T-helper 17 cell (primary cell): ENCODE measurements around the gene TSPAN18. TPM values are rescaled to one million over a fixed set of nuclear protein-coding genes. Genes with fewer than 3 reads are reported as not detected.

Experiments
- ATAC-seq: fragments of 150-1000 bp; cut with Tn5 transposase; 2 replicates; pipeline ENCODE4 v1.10.0; 2021; ENCODE audit warnings: mild to moderate bottlenecking, moderate library complexity
- DNase-seq, 3 donors: peaks; one replicate each; pipeline versions ENCODE4 v3.0.0 to v3.0.0-alpha.2; 2020 to 2021
- H3K9me3 ChIP-seq: one replicate; pipeline ENCODE4 v1.7.0; 2013; ENCODE audit warnings: low read length, mild to moderate bottlenecking; ENCODE audit not compliant: control insufficient read depth, poor library complexity, severe bottlenecking
- H3K27ac Mint-ChIP-seq: one replicate; pipeline ENCODE4 v1.8.0; 2022; ENCODE audit warnings: mild to moderate bottlenecking, moderate library complexity, mixed read lengths
- H3K27me3 Mint-ChIP-seq: one replicate; pipeline ENCODE4 v1.8.0; 2022; ENCODE audit warnings: mixed read lengths
- H3K36me3 Mint-ChIP-seq: one replicate; pipeline ENCODE4 v1.8.0; 2022; ENCODE audit warnings: low read depth, mixed read lengths
- H3K4me1 Mint-ChIP-seq: one replicate; pipeline ENCODE4 v1.8.0; 2022; ENCODE audit warnings: mild to moderate bottlenecking, mixed read lengths
- H3K4me3 Mint-ChIP-seq: one replicate; pipeline ENCODE4 v1.8.0; 2022; ENCODE audit warnings: mild to moderate bottlenecking, moderate library complexity, mixed read lengths
- total RNA-seq, 4 donors: library from RNA in 2 of 4; stranded (reverse) in 2 of 4; gene quantifications; one replicate each; pipeline ENCODE4 v1.2.3 and lab custom pipeline; 2022 to 2026

Gene TSPAN18
- total RNA-seq, 2 donors from 2014 or later, result 79.8 to 93.2 TPM

GRCh38 chr11:44944181-44944852 is 217.6 kb downstream of the TSPAN18 start:
- ATAC-seq (no peak), DNase-seq (no peak)
- Mint-ChIP-seq H3K4me3 (no peak overlapping the region), H3K27ac (no peak overlapping the region), H3K36me3 (no peaks in the 10 kb centered on the region), H3K27me3 (no peaks in the 10 kb centered on the region), H3K4me1 (peaks cover 18% of the 10 kb centered on the region)
- no peaks in the 10 kb centered on the region for H3K9me3 ChIP-seq

DNA sequence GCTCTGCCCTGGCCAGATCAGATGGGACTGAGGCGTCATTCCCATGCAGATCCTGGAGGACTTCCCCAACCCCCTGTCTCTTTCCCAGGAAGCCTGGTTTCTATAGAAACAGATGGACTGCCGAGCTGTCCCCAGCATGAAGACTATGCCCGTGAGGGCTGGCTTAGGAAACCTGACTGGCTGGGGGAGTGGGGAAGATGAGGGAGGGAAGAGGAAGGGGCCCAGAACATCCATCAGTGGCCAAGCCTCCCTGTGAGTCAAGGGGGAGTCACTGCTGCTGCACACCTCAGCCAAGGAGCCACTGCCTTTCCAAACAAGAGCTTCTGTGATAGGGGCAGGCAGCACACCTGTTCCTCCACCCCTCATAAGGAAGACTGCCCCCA is 218.1 kb downstream of the TSPAN18 start:
- H3K36me3 Mint-ChIP-seq, result no peaks in the 10 kb centered on the region
- H3K27me3 Mint-ChIP-seq, result no peaks in the 10 kb centered on the region
- no peak overlapping the region for H3K27ac Mint-ChIP-seq
- peaks cover 18% of the 10 kb centered on the region for H3K4me1 Mint-ChIP-seq
- DNase-seq (no peak), ATAC-seq (no peak)
- no peaks in the 10 kb centered on the region for H3K9me3 ChIP-seq
- H3K4me3 Mint-ChIP-seq, result no peak overlapping the region

DNA sequence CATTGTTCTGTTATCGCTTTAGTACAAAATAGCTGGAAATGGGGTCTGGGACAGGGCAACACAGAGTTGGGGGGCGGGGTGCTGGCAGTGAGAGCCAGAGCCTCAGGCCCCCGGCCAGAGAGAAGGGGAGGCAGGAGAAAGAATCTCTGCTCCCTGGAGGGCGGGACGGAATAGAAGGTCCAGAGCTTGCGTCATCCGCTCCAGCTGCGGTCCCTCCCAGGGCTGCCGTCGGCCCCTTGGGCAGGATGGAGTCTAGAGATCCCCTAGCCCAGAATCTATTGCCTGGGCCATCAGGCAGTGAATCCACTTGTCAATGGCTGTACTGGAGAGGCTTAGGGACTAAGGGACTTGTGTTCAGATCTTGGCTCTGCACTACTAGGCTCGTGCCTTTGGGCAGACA is 218.9 kb downstream of the TSPAN18 start:
- no peaks in the 10 kb centered on the region for H3K36me3 Mint-ChIP-seq
- DNase-seq (no peak), ATAC-seq (no peak)
- peaks cover 15% of the 10 kb centered on the region for H3K4me1 Mint-ChIP-seq
- no peak overlapping the region for H3K4me3 Mint-ChIP-seq
- no peaks in the 10 kb centered on the region for H3K27me3 Mint-ChIP-seq
- no peaks in the 10 kb centered on the region for H3K9me3 ChIP-seq
- no peak overlapping the region for H3K27ac Mint-ChIP-seq

DNA sequence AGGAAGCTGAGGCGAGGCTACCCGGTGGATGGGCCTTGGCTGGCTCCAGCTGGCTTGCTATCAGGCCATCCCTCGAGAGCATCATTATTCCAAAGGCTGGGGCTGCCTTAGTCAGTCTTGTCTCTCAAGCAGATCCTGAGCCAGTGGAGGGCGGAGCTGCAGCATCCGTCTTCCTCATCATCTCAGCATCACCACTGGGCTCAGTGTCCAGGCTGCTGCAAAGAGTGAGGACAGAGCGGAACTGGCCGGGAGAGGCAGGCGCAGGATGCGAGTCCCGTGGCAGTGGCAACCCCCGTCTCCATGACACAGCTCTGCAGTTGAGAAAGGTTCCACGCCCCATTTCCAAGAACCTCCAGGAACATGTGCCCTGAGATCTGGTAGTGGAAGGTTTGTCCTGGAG is 219.5 kb downstream of the TSPAN18 start:
- ATAC-seq (no peak), DNase-seq (no peak)
- Mint-ChIP-seq H3K27me3 (no peaks in the 10 kb centered on the region), H3K4me3 (no peak overlapping the region), H3K36me3 (no peaks in the 10 kb centered on the region), H3K4me1 (peaks cover 15% of the 10 kb centered on the region), H3K27ac (no peak overlapping the region)
- H3K9me3 ChIP-seq, result no peaks in the 10 kb centered on the region

- H3K4me3 Mint-ChIP-seq, result peak overlapping the region; percentile 52
These were observed 220.4 kb downstream of the TSPAN18 start for GRCh38 chr11:44947114-44947513.

GRCh38 chr11:44948155-44948554 is 221.4 kb downstream of the TSPAN18 start:
- no peaks in the 10 kb centered on the region for H3K9me3 ChIP-seq
- H3K4me1 Mint-ChIP-seq, result peaks cover 8% of the 10 kb centered on the region
- no peaks in the 10 kb centered on the region for H3K36me3 Mint-ChIP-seq
- H3K4me3 Mint-ChIP-seq, result no peak overlapping the region
- H3K27me3 Mint-ChIP-seq, result no peaks in the 10 kb centered on the region
- H3K27ac Mint-ChIP-seq, result peak overlapping the region; percentile 67
- no peak for DNase-seq
- ATAC-seq, result no peak

More at GRCh38 chr11:44947114-44947513, 220.4 kb downstream of the TSPAN18 start:
- Mint-ChIP-seq H3K4me1 (peaks cover 15% of the 10 kb centered on the region), H3K27me3 (no peaks in the 10 kb centered on the region), H3K27ac (no peak overlapping the region), H3K36me3 (no peaks in the 10 kb centered on the region)
- DNase-seq, result no peak
- no peak for ATAC-seq
- H3K9me3 ChIP-seq, result no peaks in the 10 kb centered on the region

DNA sequence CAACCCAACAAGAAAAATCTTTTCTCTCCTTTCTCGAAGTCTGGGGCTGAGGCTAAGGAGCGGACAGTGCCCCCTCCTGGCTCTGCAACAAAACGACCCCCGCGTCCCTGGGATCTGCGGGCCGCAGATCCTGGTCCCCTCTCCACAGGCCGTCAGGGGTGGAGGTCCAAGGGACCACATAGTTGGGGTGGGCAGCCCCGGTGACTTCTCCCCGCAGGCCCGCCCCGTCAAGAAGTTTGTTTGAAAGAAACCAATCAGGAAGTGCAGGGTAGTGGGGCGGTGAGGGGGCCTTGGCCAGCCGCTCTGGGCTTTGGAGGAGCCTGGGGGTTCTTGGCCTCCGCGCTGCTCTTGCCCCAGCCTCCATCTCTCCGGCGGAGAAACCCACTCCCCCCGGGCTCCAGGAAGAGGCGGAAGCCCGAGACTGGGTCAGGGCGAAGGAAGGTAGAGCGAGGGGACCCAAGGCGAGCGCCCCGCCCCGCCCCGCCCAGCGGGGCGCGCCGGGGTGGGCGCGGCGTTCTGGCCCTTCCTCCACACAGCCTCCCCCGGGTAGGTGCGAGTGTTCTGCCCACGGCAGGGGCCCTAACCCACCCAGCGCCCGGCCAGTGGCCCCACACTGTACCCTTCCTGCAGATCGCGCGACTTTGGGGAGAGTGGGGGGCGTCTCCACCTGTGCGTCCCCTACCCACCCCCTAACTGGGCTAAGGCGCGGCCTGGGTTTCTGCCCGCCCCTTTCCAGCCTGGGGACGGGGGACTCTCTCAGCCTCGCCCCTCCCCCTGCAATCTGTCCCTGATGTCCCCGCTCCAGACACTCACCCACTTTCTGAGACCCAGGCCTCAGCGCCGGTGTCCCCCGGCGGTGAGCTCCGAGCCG is 222.6 kb downstream of the TSPAN18 start:
- DNase-seq (peak in 1 of 3 donors; percentile 13), ATAC-seq (peak; percentile 15)
- Mint-ChIP-seq H3K36me3 (peaks cover 2% of the 10 kb centered on the region), H3K4me1 (peaks cover 4% of the 10 kb centered on the region), H3K4me3 (peak overlapping the region; percentile 86), H3K27ac (peak overlapping the region; percentile 67), H3K27me3 (peaks cover 5% of the 10 kb centered on the region)
- H3K9me3 ChIP-seq, result no peaks in the 10 kb centered on the region

DNA sequence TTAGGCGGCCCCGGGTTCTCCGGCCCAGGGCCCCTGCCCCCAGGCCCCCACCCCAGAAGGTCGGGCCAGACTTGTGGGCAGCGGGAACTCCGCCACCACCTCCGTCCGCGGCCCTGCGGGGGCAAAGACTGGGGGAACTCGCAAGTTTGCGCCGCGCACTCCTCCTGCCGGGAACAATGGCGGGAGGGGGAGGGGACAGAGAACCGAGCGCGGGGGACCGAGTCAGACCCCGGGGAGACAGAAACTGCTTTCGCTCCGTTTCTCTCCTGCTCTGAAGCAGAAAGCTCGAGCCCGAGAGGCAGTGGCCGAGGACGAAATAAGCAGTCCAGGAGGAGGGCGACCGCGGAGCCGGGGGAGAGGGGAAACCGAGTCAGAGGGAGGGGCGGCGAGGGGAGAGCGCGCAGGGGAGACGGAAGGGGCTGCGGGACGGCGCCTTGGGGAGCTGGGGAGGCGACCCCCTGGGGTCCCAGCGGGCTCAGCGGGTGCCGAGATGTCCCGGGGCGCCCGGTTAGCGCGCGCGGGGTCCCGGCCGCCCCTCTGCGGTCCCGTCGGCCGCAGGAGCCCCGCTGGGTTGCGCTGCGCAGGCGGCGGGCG is 223.4 kb downstream of the TSPAN18 start:
- H3K4me1 Mint-ChIP-seq, result peaks cover 4% of the 10 kb centered on the region
- H3K9me3 ChIP-seq, result no peaks in the 10 kb centered on the region
- no peak overlapping the region for H3K27ac Mint-ChIP-seq
- H3K27me3 Mint-ChIP-seq, result peaks cover 9% of the 10 kb centered on the region
- H3K36me3 Mint-ChIP-seq, result peaks cover 2% of the 10 kb centered on the region
- peak; percentile 15 for ATAC-seq
- peak overlapping the region; percentile 86 for H3K4me3 Mint-ChIP-seq
- DNase-seq, result no peak

DNA sequence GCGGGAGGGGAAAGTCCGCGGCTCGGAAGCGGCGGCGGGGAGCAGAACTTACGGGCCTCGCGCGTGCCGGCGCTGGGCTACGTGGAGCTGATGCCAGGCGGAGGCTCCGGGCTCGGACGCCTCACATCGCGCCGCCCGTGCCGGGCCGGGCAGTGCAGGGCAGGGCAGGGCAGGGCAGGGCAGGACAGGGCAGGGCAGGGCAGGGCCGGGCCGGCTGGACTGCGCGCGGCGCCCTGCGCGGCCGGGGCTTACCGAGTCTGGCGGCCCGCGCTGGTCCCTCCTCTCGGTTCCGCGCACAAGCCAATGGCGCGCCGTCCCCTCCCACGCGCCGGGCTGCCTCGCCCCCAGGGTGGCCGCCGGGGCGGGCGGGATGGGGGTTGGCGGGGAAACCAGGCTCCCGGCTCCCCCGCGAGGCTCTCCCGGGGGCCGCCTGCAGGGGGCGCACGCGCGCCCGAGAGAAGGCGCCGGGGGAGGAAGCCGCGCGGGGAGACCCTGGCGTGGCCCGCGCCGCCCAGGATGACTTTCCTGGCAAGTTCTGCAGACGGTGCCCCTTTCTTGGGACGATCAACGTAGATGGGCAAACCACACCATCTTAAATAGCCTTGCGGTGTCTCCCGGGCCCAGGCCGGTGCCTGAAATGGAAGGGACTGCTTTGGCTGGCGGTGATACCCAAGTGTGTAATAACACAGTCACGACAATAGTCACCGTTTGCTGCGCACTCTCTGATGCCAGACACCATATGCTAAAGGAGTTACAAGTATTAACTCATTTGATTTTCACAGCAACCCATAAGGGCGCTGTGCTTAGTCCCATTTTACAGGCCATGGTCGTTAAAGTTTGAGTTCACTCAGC is 224.1 kb downstream of the TSPAN18 start, which contains the start of gene TP53I11:
Gene TP53I11, minus strand, starts transcription at position 259 of the 852 bp plus-strand sequence. CDS start 12,548 bp downstream, outside the sequence.
- Mint-ChIP-seq H3K36me3 (peaks cover 2% of the 10 kb centered on the region), H3K4me1 (peaks cover 4% of the 10 kb centered on the region), H3K27me3 (peaks cover 17% of the 10 kb centered on the region), H3K4me3 (peak within 1 kb of the TSS; percentile 86), H3K27ac (peak within 1 kb of the TSS; percentile 60)
- DNase-seq (peak; percentile 40 to 43 (median 42)), ATAC-seq (peak; percentile 80)
- H3K9me3 ChIP-seq, result no peaks in the 10 kb centered on the region

GRCh38 chr11:44952082-44952481 is 225.3 kb downstream of the TSPAN18 start:
- peaks cover 28% of the 10 kb centered on the region for H3K27me3 Mint-ChIP-seq
- DNase-seq (no peak), ATAC-seq (no peak)
- peaks cover 4% of the 10 kb centered on the region for H3K4me1 Mint-ChIP-seq
- peak overlapping the region; percentile 71 for H3K4me3 Mint-ChIP-seq
- peaks cover 2% of the 10 kb centered on the region for H3K36me3 Mint-ChIP-seq
- no peaks in the 10 kb centered on the region for H3K9me3 ChIP-seq
- H3K27ac Mint-ChIP-seq, result no peak overlapping the region

DNA sequence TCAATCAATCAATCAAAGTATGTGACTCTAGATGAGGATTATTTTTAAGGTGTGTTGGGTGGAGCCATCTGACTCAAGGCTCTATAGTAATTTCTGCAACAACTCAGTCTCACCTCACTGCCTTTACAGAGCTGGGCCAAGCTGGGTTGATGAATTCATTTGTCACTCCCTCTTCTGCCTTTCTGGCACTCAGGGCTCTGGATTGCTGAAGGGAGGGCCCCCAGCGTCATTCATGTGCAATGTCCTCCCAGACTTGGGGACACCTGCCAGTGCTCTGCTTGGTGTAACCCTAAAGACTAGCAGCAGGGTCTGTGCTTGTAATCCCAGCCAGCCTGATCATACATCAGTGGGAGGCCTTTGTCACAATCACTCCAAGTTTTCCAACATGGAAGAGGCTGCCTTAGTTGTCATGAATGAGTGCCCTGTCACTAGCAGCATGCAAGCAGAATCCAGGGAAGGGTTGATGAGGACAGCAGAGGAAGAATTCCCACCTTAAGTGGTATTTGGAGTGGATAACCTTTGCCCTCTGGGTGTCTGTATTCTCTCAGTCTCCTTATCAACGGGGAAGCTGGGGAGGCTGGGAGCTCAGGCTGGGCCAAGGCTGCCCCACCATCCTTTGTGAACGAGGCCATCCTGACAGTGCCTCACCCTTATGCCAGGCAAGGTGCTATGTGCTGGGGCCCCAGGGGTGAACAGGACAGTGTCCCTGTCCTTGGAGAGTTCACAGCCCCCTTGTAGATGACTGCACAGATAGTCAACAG is 225.9 kb downstream of the TSPAN18 start:
- ATAC-seq (no peak), DNase-seq (no peak)
- peaks cover 2% of the 10 kb centered on the region for H3K36me3 Mint-ChIP-seq
- H3K27ac Mint-ChIP-seq, result no peak overlapping the region
- H3K9me3 ChIP-seq, result no peaks in the 10 kb centered on the region
- peaks cover 4% of the 10 kb centered on the region for H3K4me1 Mint-ChIP-seq
- H3K4me3 Mint-ChIP-seq, result no peak overlapping the region
- H3K27me3 Mint-ChIP-seq, result peaks cover 28% of the 10 kb centered on the region
